GM12891 (cell line): ENCODE data around the gene TAF1B.

Source experiments
- POLR2A ChIP-seq: IDR thresholded peaks from 2 replicates; pipeline ENCODE4 v1.6.1; 2011; ENCODE audit warnings: low read depth, low read length, control low read depth
- POLR2AphosphoS5 ChIP-seq: IDR thresholded peaks from 2 replicates; pipeline ENCODE4 v1.6.1; 2011; ENCODE audit warnings: low read depth, low read length, control low read depth
- POU2F2 ChIP-seq: IDR thresholded peaks from 2 replicates; pipeline ENCODE4 v1.6.1; 2011; ENCODE audit warnings: low read depth, mild to moderate bottlenecking, control low read depth, low read length, moderate library complexity
- TAF1 ChIP-seq: IDR thresholded peaks from 2 replicates; pipeline ENCODE4 v1.6.1; 2011; ENCODE audit warnings: low read depth, low read length, control low read depth

GRCh38 chr2:9793918-9794717 is 49.2 kb upstream of the TAF1B start:
- TF ChIP-seq POLR2AphosphoS5, result no peak
- no peak for TF ChIP-seq POLR2A
- no peak for TF ChIP-seq TAF1
- no peak for TF ChIP-seq POU2F2
